IPS DF 4.7 (cell line): ENCODE data around the gene PTPRN2.

Experiments used
- DNase-seq: peaks from one replicate; pipeline ENCODE4 v3.0.0-alpha.2; 2013; ENCODE audit warnings: low spot score; ENCODE audit errors: extremely low read depth

Gene PTPRN2

GRCh38 chr7:157770716-157771320 lies 816.8 kb downstream of the PTPRN2 start:
- no peak for DNase-seq

GRCh38 chr7:157769526-157770215 lies 818.0 kb downstream of the PTPRN2 start:
- DNase-seq, result no peak

GRCh38 chr7:157769086-157769485 lies 818.5 kb downstream of the PTPRN2 start:
- DNase-seq, result no peak

GRCh38 chr7:157768198-157768597 lies 819.4 kb downstream of the PTPRN2 start:
- DNase-seq, result no peak

- DNase-seq, result no peak
Observed at GRCh38 chr7:157767506-157768197, 820.0 kb downstream of the PTPRN2 start.

- DNase-seq, result no peak
Observed at GRCh38 chr7:157766098-157766497, 821.5 kb downstream of the PTPRN2 start.

- DNase-seq, result no peak
Observed at GRCh38 chr7:157764946-157765537, 822.6 kb downstream of the PTPRN2 start.

GRCh38 chr7:157764193-157764592 lies 823.4 kb downstream of the PTPRN2 start:
- no peak for DNase-seq

GRCh38 chr7:157763279-157764000 lies 824.2 kb downstream of the PTPRN2 start:
- no peak for DNase-seq

- DNase-seq, result no peak
Observed at GRCh38 chr7:157762824-157763223, 824.8 kb downstream of the PTPRN2 start.

GRCh38 chr7:157760004-157760730 lies 827.5 kb downstream of the PTPRN2 start:
- no peak for DNase-seq

GRCh38 chr7:157759246-157759805 lies 828.3 kb downstream of the PTPRN2 start:
- no peak for DNase-seq

- no peak for DNase-seq
Observed at GRCh38 chr7:157758468-157759245, 829.0 kb downstream of the PTPRN2 start.

- no peak for DNase-seq
Observed at GRCh38 chr7:157757776-157758467, 829.7 kb downstream of the PTPRN2 start.

GRCh38 chr7:157757211-157757610 lies 830.4 kb downstream of the PTPRN2 start:
- no peak for DNase-seq

- DNase-seq, result no peak
Observed at GRCh38 chr7:157755741-157756140, 831.9 kb downstream of the PTPRN2 start.

GRCh38 chr7:157754416-157754790 lies 833.2 kb downstream of the PTPRN2 start:
- no peak for DNase-seq

GRCh38 chr7:157753713-157754415 lies 833.8 kb downstream of the PTPRN2 start:
- DNase-seq, result no peak
